GM13976 (cell line): ENCODE data around the gene MCUB.

Experiments used
- DNase-seq: peaks from one replicate; pipeline ENCODE4 v3.0.0; 2012; ENCODE audit warnings: low spot score
- CTCF ChIP-seq: IDR thresholded peaks from 2 replicates; pipeline ENCODE4 v1.5.1; 2012; ENCODE audit warnings: borderline replicate concordance, mild to moderate bottlenecking; ENCODE audit not compliant: insufficient read depth; ENCODE audit errors: extremely low read depth, missing control alignments, control extremely low read depth
- in situ Hi-C: fragments of 300-500 bp; cut with MboI; formaldehyde crosslinking; loops from one replicate; pipeline ENCODE4 v1.12.0; 2022; ENCODE audit warnings: low sequenced_read_pairs, mixed read lengths, inconsistent platforms; ENCODE audit not compliant: unreplicated experiment

Gene MCUB

GRCh38 chr4:109729117-109729717, 169.2 kb downstream of the MCUB start:
- TF ChIP-seq CTCF = no peak
- in situ Hi-C loops = no loop called here
- DNase-seq = peak; percentile 16

- no peak for TF ChIP-seq CTCF
- peak; percentile 93 for DNase-seq
- in situ Hi-C loops = no loop called here
Measured at GRCh38 chr4:109729718-109730618, 169.9 kb downstream of the MCUB start, which contains the start of gene PLA2G12A. PLA2G12A (minus strand) TSS chr4:109730070; CDS start chr4:109729809, 261 bp downstream.

DNA sequence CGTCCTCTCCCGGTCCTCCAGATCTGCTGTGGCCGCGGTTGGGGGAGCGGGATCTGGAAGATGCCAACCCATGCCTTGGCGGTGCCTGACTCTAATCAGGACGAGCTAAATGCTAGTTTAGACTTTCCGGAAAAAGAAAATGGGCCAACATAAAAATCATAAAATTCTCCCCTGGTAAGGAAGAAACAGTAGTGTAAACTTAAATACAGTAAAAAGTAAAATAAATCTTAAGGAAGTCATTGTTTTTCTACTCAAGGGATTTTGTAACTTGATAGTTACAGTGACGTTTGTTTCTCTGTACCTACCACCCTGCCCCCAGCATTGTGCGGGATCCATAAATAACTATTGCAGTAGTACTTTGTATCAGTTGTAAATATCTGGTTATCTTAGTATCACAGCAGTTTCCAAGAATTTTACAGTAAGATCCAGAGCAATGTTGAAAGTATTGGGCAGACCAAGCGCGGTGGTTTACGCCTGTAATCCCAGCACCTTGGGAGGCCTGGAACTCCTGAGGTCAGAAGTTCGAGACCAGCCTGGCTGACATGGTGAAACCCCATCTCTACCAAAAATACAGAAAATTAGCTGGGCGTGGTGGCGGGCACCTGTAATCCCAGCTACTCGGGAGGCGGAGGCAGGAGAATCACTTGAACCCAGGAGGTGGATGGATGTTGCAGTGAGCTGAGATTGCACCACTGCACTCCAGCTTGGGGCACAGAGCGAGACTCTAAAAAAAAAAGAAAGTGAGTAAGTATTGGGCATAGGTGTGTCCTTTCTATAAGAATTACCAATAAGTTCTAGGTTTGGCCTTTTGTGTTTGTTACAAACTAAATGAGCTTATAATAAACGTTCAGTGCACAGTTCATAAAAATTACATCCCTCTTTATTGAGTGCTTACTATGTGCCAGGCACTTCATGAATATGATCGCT, 170.8 kb downstream of the MCUB start:
- in situ Hi-C loops = no loop called here
- DNase-seq = no peak
- no peak for TF ChIP-seq CTCF

- TF ChIP-seq CTCF = no peak
- DNase-seq = no peak
- in situ Hi-C loops = no loop called here
Measured at GRCh38 chr4:109733728-109734127, 173.7 kb downstream of the MCUB start.

GRCh38 chr4:109735566-109736365, 175.7 kb downstream of the MCUB start:
- in situ Hi-C loops = no loop called here
- no peak for DNase-seq

More at GRCh38 chr4:109735566-109736365, 175.7 kb downstream of the MCUB start:
- no peak for TF ChIP-seq CTCF
